ENCODE results near the gene CDC5L.
"Not testable (repeated sequence)": the region's sequence is repeated elsewhere in the genome, so short reads cannot be mapped to it uniquely, and the experiment has no call there.

The CDC5L gene

GRCh38 chr6:44387346-44388134, at the start of gene CDC5L:
Gene CDC5L (plus strand): TSS chr6:44387706. CDS start chr6:44387824, 118 bp downstream.
- DNase-seq: peak; percentile 97 to 99 (median 97)

- DNase-seq: peak; percentile 66 to 86 (median 81)
These were observed 49.0 kb upstream of the CDC5L start for GRCh38 chr6:44338228-44339122.

- DNase-seq: no peak
These were observed 48.2 kb upstream of the CDC5L start for GRCh38 chr6:44339301-44339700.

GRCh38 chr6:44339763-44340625, 47.5 kb upstream of the CDC5L start:
- no peak for DNase-seq

- no peak for DNase-seq
These were observed 46.2 kb upstream of the CDC5L start for GRCh38 chr6:44341095-44341890.

GRCh38 chr6:44342052-44342451, 45.5 kb upstream of the CDC5L start:
- DNase-seq: peak in 2 of 3 experiments; percentile 33 to 64

GRCh38 chr6:44342489-44342888, 45.0 kb upstream of the CDC5L start, which contains the start of gene SPATS1:
Gene SPATS1 (plus strand): TSS chr6:44342650. CDS start chr6:44343096, 446 bp downstream.
- DNase-seq: peak in 2 of 3 experiments; percentile 33 to 64

GRCh38 chr6:44346818-44347217, 40.7 kb upstream of the CDC5L start:
- not testable (repeated sequence) for DNase-seq

- no peak for DNase-seq
These were observed 37.4 kb upstream of the CDC5L start for GRCh38 chr6:44349904-44350649.

GRCh38 chr6:44350650-44350994, 36.9 kb upstream of the CDC5L start:
- DNase-seq: not testable (repeated sequence)

- DNase-seq: no peak
These were observed 35.2 kb upstream of the CDC5L start for GRCh38 chr6:44352259-44352658.

- DNase-seq: no peak
These were observed 34.2 kb upstream of the CDC5L start for GRCh38 chr6:44353336-44353735.

- DNase-seq: no peak
These were observed 31.9 kb upstream of the CDC5L start for GRCh38 chr6:44355640-44356039.

- no peak for DNase-seq
These were observed 31.0 kb upstream of the CDC5L start for GRCh38 chr6:44356487-44356886.

GRCh38 chr6:44359973-44360372, 27.5 kb upstream of the CDC5L start:
- no peak for DNase-seq

GRCh38 chr6:44361947-44362346, 25.6 kb upstream of the CDC5L start:
- DNase-seq: no peak

GRCh38 chr6:44363377-44363926, 24.1 kb upstream of the CDC5L start:
- no peak for DNase-seq

GRCh38 chr6:44366781-44367180, 20.7 kb upstream of the CDC5L start:
- no peak for DNase-seq

GRCh38 chr6:44367681-44368080, 19.8 kb upstream of the CDC5L start:
- DNase-seq: no peak

GRCh38 chr6:44373051-44373450, 14.5 kb upstream of the CDC5L start:
- DNase-seq: no peak

- peak in 1 of 3 experiments; percentile 10 for DNase-seq
These were observed 13.7 kb upstream of the CDC5L start for GRCh38 chr6:44373787-44374186.

All from NCI-H1417 (cell line).